HepG2 (cell line): ENCODE measurements around the gene KIFC1. TPM values are rescaled to one million over a fixed set of nuclear protein-coding genes. Genes with fewer than 3 reads are reported as not detected.

Source experiments
- CBFB ChIP-seq: sonication (generic); formaldehyde crosslinking; IDR thresholded peaks from 2 replicates; pipeline ENCODE4 v1.4.0; 2020; ENCODE audit warnings: missing genetic modification reagents
- KMT2B ChIP-seq: IDR thresholded peaks from 2 replicates; pipeline ENCODE4 v1.6.1; 2016; ENCODE audit warnings: missing genetic modification reagents, missing compliant biosample characterization
- LBX2 ChIP-seq: sonication (generic); formaldehyde crosslinking; IDR thresholded peaks from 2 replicates; pipeline ENCODE4 v1.5.0; 2020; ENCODE audit warnings: missing genetic modification reagents, mild to moderate bottlenecking, borderline replicate concordance
- POGZ ChIP-seq: sonication (generic); formaldehyde crosslinking; IDR thresholded peaks from 2 replicates; pipeline ENCODE4 v1.4.0; 2020; ENCODE audit warnings: mild to moderate bottlenecking, missing genetic modification reagents
- PRDM4 ChIP-seq: sonication (generic); formaldehyde crosslinking; IDR thresholded peaks from 2 replicates; pipeline ENCODE4 v1.9.0; 2021; ENCODE audit warnings: missing genetic modification reagents, borderline replicate concordance
- ZBTB2 ChIP-seq: sonication (generic); formaldehyde crosslinking; IDR thresholded peaks from 2 replicates; pipeline ENCODE4 v1.8.0; 2022; ENCODE audit warnings: low read depth, missing genetic modification reagents
- ZBTB3 ChIP-seq: sonication (generic); formaldehyde crosslinking; IDR thresholded peaks from 2 replicates; pipeline ENCODE4 v1.4.0; 2020; ENCODE audit warnings: low read depth, mild to moderate bottlenecking, moderate library complexity, missing genetic modification reagents, borderline replicate concordance
- ZBTB7B ChIP-seq: sonication (generic); formaldehyde crosslinking; IDR thresholded peaks from 2 replicates; pipeline ENCODE4 v1.4.0; 2020; ENCODE audit warnings: missing genetic modification reagents
- ZNF24 ChIP-seq: fragments of 450-650 bp; IDR thresholded peaks from 2 replicates; pipeline ENCODE4 v1.6.1; 2017; ENCODE audit warnings: antibody characterized with exemption, mild to moderate bottlenecking
- ZNF331 ChIP-seq: sonication (generic); formaldehyde crosslinking; IDR thresholded peaks from 2 replicates; pipeline ENCODE4 v1.4.0; 2020; ENCODE audit warnings: missing genetic modification reagents
- ZNF501 ChIP-seq: sonication (generic); formaldehyde crosslinking; IDR thresholded peaks from 2 replicates; pipeline ENCODE4 v1.5.1; 2020; ENCODE audit warnings: mild to moderate bottlenecking, moderate library complexity, missing genetic modification reagents
- ZNF646 ChIP-seq: sonication (generic); formaldehyde crosslinking; IDR thresholded peaks from 2 replicates; pipeline ENCODE4 v1.9.0; 2021; ENCODE audit warnings: mild to moderate bottlenecking, missing genetic modification reagents
- ZNF709 ChIP-seq: sonication (generic); formaldehyde crosslinking; IDR thresholded peaks from 2 replicates; pipeline ENCODE4 v1.5.0; 2020; ENCODE audit warnings: mild to moderate bottlenecking, missing genetic modification reagents
- ZSCAN5A ChIP-seq: sonication (generic); formaldehyde crosslinking; IDR thresholded peaks from 2 replicates; pipeline ENCODE4 v1.8.0; 2022; ENCODE audit warnings: mild to moderate bottlenecking, missing genetic modification reagents, borderline replicate concordance
- polyA plus RNA-seq, 8 experiments: library from polyadenylated mRNA; depleted of rRNA in 3 of 8; stranded (reverse) in 7 of 8; unstranded in 1 of 8; fragments of >200 nt; fragmentation: Illumina TruSeq in 4 of 8; extraction: Trizol in 4 of 8; gene quantifications; 2 replicates each; pipeline versions ENCODE4 v1.2.1 to v1.2.3, GENCODE V29; 2011 to 2016; ENCODE audit warnings: low read depth in 4 of 8, missing spikeins in 1 of 8, mixed read lengths in 1 of 8; ENCODE audit not compliant: insufficient read depth in 1 of 8
- total RNA-seq, 5 experiments: library from RNA; depleted of rRNA; stranded (reverse); fragments of >200 nt; fragmentation: Illumina TruSeq; extraction: Trizol; gene quantifications; 2 replicates each; pipeline ENCODE4 v1.2.3, GENCODE V29; 2016; ENCODE audit warnings: low read depth in 1 of 5

The KIFC1 gene
- total and polyA plus RNA-seq, 2 of the 13 experiments (the other 11 are each of a cell fraction or from before 2014, with no cell fraction given) = 25.0 to 45.5 TPM

GRCh38 chr6:33391278-33391921 lies at the start of gene KIFC1 (continued):
- TF ChIP-seq ZNF646 = no peak
- TF ChIP-seq ZNF501 (CRISPR knock-in tag) = peak; percentile 99
- peak; percentile 65; the same call in 1 of the 2 replicates for TF ChIP-seq LBX2 (CRISPR knock-in tag)
- TF ChIP-seq PRDM4 (CRISPR knock-in tag) = 0 out of 2 replicates have a peak, but pooled peaks have one; percentile 24
- TF ChIP-seq ZNF331 (CRISPR knock-in tag) = peak; percentile 89
- TF ChIP-seq KMT2B (CRISPR knock-in tag) = peak; percentile 88
- TF ChIP-seq ZBTB2 (CRISPR knock-in tag) = peak; percentile 95
- TF ChIP-seq ZBTB3 (CRISPR knock-in tag) = peak; percentile 86; the same call in 1 of the 2 replicates
- peak; percentile 93; the same call in 1 of the 2 replicates for TF ChIP-seq ZNF709 (CRISPR knock-in tag)
- peak; percentile 90 for TF ChIP-seq POGZ
- peak; percentile 92 for TF ChIP-seq ZNF24
- peak; percentile 62; the same call in 1 of the 2 replicates for TF ChIP-seq ZSCAN5A (CRISPR knock-in tag)
- 0 out of 2 replicates have a peak, but pooled peaks have one; percentile 45 for TF ChIP-seq ZBTB7B (CRISPR knock-in tag)
- TF ChIP-seq CBFB (CRISPR knock-in tag) = peak; percentile 61; the same call in 1 of the 2 replicates
